ENCODE data around the gene CDK12. TPM values are rescaled to one million over a fixed set of nuclear protein-coding genes. Genes with fewer than 3 reads are reported as not detected.
"Not testable (repeated sequence)": the region's sequence is repeated elsewhere in the genome, so short reads cannot be mapped to it uniquely, and the experiment has no call there.

Gene CDK12
- total RNA-seq, 2 experiments from 2014 or later, result 77.5 TPM

- peaks cover 36% of the 10 kb centered on the region for H3K4me1 Mint-ChIP-seq (ENCODE audit: low read depth)
Observed at GRCh38 chr17:39462631-39463375, 1.5 kb downstream of the CDK12 start.

GRCh38 chr17:39464639-39465181 is 3.4 kb downstream of the CDK12 start:
- Mint-ChIP-seq H3K4me3 (peak overlapping the region; percentile 82), H3K36me3 (ENCODE audit: low read depth) (peaks cover 52% of the 10 kb centered on the region), H3K4me1 (ENCODE audit: low read depth) (peaks cover 38% of the 10 kb centered on the region)
- not testable (repeated sequence) for H3K27ac Mint-ChIP-seq; H3K9me3 Mint-ChIP-seq (ENCODE audit: insufficient read depth); H3K27me3 Mint-ChIP-seq (ENCODE audit: low read depth); DNase-seq; ATAC-seq
- POLR2A ChIA-PET, result interaction anchor here (6.0 kb wide), 1 partner anchor 14 kb away, joined by 134 read pairs; the partner anchor contains the start of gene MED1
- CTCF ChIA-PET, result interaction anchor here (0.8 to 0.9 kb wide), 2 partner anchors 17 to 258 kb away, joined by 3 to 4 read pairs; no protein-coding TSS in a partner anchor

More at GRCh38 chr17:39462631-39463375, 1.5 kb downstream of the CDK12 start:
- POLR2A ChIA-PET, result interaction anchor here (0.6 to 6.0 kb wide), 5 partner anchors 12 to 463 kb away, joined by 3 to 134 read pairs (median 3); partner anchors contain the start of genes FBXL20 and MED1
- Mint-ChIP-seq H3K36me3 (ENCODE audit: low read depth) (peaks cover 47% of the 10 kb centered on the region), H3K27me3 (ENCODE audit: low read depth) (no peaks in the 10 kb centered on the region), H3K9me3 (ENCODE audit: insufficient read depth) (no peaks in the 10 kb centered on the region), H3K27ac (peak overlapping the region; percentile 94), H3K4me3 (peak overlapping the region; percentile 82)
- DNase-seq (peak; percentile 28), ATAC-seq (no peak)
- CTCF ChIA-PET, result interaction anchor here (0.6 to 3.2 kb wide), 4 partner anchors 12 to 1068 kb away, joined by 3 to 25 read pairs (median 6); partner anchors contain the start of gene MED1

GRCh38 chr17:39468610-39469009 is 7.3 kb downstream of the CDK12 start:
- POLR2A ChIA-PET; H3K4me3 Mint-ChIP-seq; DNase-seq; ATAC-seq; H3K27ac Mint-ChIP-seq; H3K9me3 Mint-ChIP-seq (ENCODE audit: insufficient read depth); H3K27me3 Mint-ChIP-seq (ENCODE audit: low read depth): not testable (repeated sequence)
- Mint-ChIP-seq H3K4me1 (ENCODE audit: low read depth) (peaks cover 36% of the 10 kb centered on the region), H3K36me3 (ENCODE audit: low read depth) (peaks cover 49% of the 10 kb centered on the region)
- CTCF ChIA-PET, result interaction anchor here (1.6 kb wide), 1 partner anchor 10 kb away, joined by 3 read pairs; no protein-coding TSS in a partner anchor

GRCh38 chr17:39473310-39473709 is 12.0 kb downstream of the CDK12 start:
- CTCF ChIA-PET, result no interaction called here
- no peaks in the 10 kb centered on the region for H3K9me3 Mint-ChIP-seq (ENCODE audit: insufficient read depth)
- no peak overlapping the region for H3K4me3 Mint-ChIP-seq
- no peak overlapping the region for H3K27ac Mint-ChIP-seq
- POLR2A ChIA-PET, result interaction anchor here (1.4 kb wide), 1 partner anchor 12 kb away, joined by 5 read pairs; no protein-coding TSS in a partner anchor
- H3K27me3 Mint-ChIP-seq (ENCODE audit: low read depth), result no peaks in the 10 kb centered on the region
- DNase-seq (no peak), ATAC-seq (no peak)
- H3K36me3 Mint-ChIP-seq (ENCODE audit: low read depth), result peaks cover 32% of the 10 kb centered on the region
- H3K4me1 Mint-ChIP-seq (ENCODE audit: low read depth), result peaks cover 3% of the 10 kb centered on the region

GRCh38 chr17:39479631-39480030 is 18.3 kb downstream of the CDK12 start:
- H3K4me1 Mint-ChIP-seq (ENCODE audit: low read depth); H3K27ac Mint-ChIP-seq; CTCF ChIA-PET; DNase-seq; ATAC-seq; H3K27me3 Mint-ChIP-seq (ENCODE audit: low read depth); H3K4me3 Mint-ChIP-seq; H3K9me3 Mint-ChIP-seq (ENCODE audit: insufficient read depth): not testable (repeated sequence)
- H3K36me3 Mint-ChIP-seq (ENCODE audit: low read depth), result peaks cover 26% of the 10 kb centered on the region
- POLR2A ChIA-PET, result interaction anchor here (0.6 kb wide), 1 partner anchor 35 kb away, joined by 3 read pairs; no protein-coding TSS in a partner anchor

GRCh38 chr17:39483506-39483905 is 22.2 kb downstream of the CDK12 start:
- Mint-ChIP-seq H3K27me3 (ENCODE audit: low read depth) (no peaks in the 10 kb centered on the region), H3K27ac (peak overlapping the region; percentile 7), H3K4me3 (no peak overlapping the region), H3K4me1 (ENCODE audit: low read depth) (peaks cover 7% of the 10 kb centered on the region), H3K9me3 (ENCODE audit: insufficient read depth) (no peaks in the 10 kb centered on the region), H3K36me3 (ENCODE audit: low read depth) (peaks cover 22% of the 10 kb centered on the region)
- no peak for ATAC-seq
- CTCF ChIA-PET, result interaction anchor here (1.0 kb wide), 1 partner anchor 22 kb away, joined by 3 read pairs; the partner anchor contains the start of gene CDK12
- no peak for DNase-seq
- POLR2A ChIA-PET, result no interaction called here

GRCh38 chr17:39484178-39484577 is 22.9 kb downstream of the CDK12 start:
- H3K36me3 Mint-ChIP-seq (ENCODE audit: low read depth), result peaks cover 21% of the 10 kb centered on the region
- H3K27me3 Mint-ChIP-seq (ENCODE audit: low read depth), result no peaks in the 10 kb centered on the region
- H3K4me1 Mint-ChIP-seq (ENCODE audit: low read depth), result peaks cover 7% of the 10 kb centered on the region
- CTCF ChIA-PET, result interaction anchor here (1.0 kb wide), 1 partner anchor 23 kb away, joined by 3 read pairs; the partner anchor contains the start of gene CDK12
- no peak overlapping the region for H3K27ac Mint-ChIP-seq
- H3K9me3 Mint-ChIP-seq (ENCODE audit: insufficient read depth), result no peaks in the 10 kb centered on the region
- DNase-seq, result no peak
- POLR2A ChIA-PET, result no interaction called here
- H3K4me3 Mint-ChIP-seq, result no peak overlapping the region
- ATAC-seq, result no peak

- H3K36me3 Mint-ChIP-seq (ENCODE audit: low read depth), result peaks cover 19% of the 10 kb centered on the region
- no peak overlapping the region for H3K4me3 Mint-ChIP-seq
- DNase-seq (no peak), ATAC-seq (no peak)
- H3K27me3 Mint-ChIP-seq (ENCODE audit: low read depth), result no peaks in the 10 kb centered on the region
- ChIA-PET CTCF (interaction anchor here (0.6 kb wide), 1 partner anchor 215 kb away, joined by 3 read pairs; no protein-coding TSS in a partner anchor), POLR2A (interaction anchor here (0.6 to 1.0 kb wide), 2 partner anchors 24 to 25 kb away, joined by 3 to 4 read pairs; no protein-coding TSS in a partner anchor)
- no peaks in the 10 kb centered on the region for H3K9me3 Mint-ChIP-seq (ENCODE audit: insufficient read depth)
- H3K4me1 Mint-ChIP-seq (ENCODE audit: low read depth), result peaks cover 7% of the 10 kb centered on the region
- H3K27ac Mint-ChIP-seq, result no peak overlapping the region
Observed at GRCh38 chr17:39485555-39485954, 24.3 kb downstream of the CDK12 start.

GRCh38 chr17:39486242-39486641 is 25.0 kb downstream of the CDK12 start:
- ChIA-PET POLR2A (no interaction called here), CTCF (no interaction called here)
- ATAC-seq (no peak), DNase-seq (no peak)
- no peaks in the 10 kb centered on the region for H3K27me3 Mint-ChIP-seq (ENCODE audit: low read depth)
- no peak overlapping the region for H3K27ac Mint-ChIP-seq
- peaks cover 7% of the 10 kb centered on the region for H3K4me1 Mint-ChIP-seq (ENCODE audit: low read depth)
- H3K4me3 Mint-ChIP-seq, result no peak overlapping the region
- H3K36me3 Mint-ChIP-seq (ENCODE audit: low read depth), result peaks cover 18% of the 10 kb centered on the region
- H3K9me3 Mint-ChIP-seq (ENCODE audit: insufficient read depth), result no peaks in the 10 kb centered on the region

GRCh38 chr17:39487490-39487889 is 26.2 kb downstream of the CDK12 start:
- H3K9me3 Mint-ChIP-seq (ENCODE audit: insufficient read depth); ATAC-seq; POLR2A ChIA-PET; CTCF ChIA-PET; H3K27me3 Mint-ChIP-seq (ENCODE audit: low read depth); DNase-seq; H3K4me1 Mint-ChIP-seq (ENCODE audit: low read depth); H3K4me3 Mint-ChIP-seq: not testable (repeated sequence)
- H3K36me3 Mint-ChIP-seq (ENCODE audit: low read depth), result peaks cover 19% of the 10 kb centered on the region
- peak overlapping the region; percentile 31 for H3K27ac Mint-ChIP-seq

- Mint-ChIP-seq H3K4me3 (no peak overlapping the region), H3K4me1 (ENCODE audit: low read depth) (peaks cover 7% of the 10 kb centered on the region), H3K36me3 (ENCODE audit: low read depth) (peaks cover 23% of the 10 kb centered on the region), H3K9me3 (ENCODE audit: insufficient read depth) (no peaks in the 10 kb centered on the region), H3K27me3 (ENCODE audit: low read depth) (no peaks in the 10 kb centered on the region), H3K27ac (no peak overlapping the region)
- DNase-seq (no peak), ATAC-seq (no peak)
- POLR2A ChIA-PET, result no interaction called here
- CTCF ChIA-PET, result interaction anchor here (0.6 kb wide), 1 partner anchor 88 kb away, joined by 4 read pairs; no protein-coding TSS in a partner anchor
Observed at GRCh38 chr17:39487946-39488345, 26.7 kb downstream of the CDK12 start.

GRCh38 chr17:39496921-39497320 is 35.6 kb downstream of the CDK12 start:
- H3K4me3 Mint-ChIP-seq; H3K27me3 Mint-ChIP-seq (ENCODE audit: low read depth); H3K27ac Mint-ChIP-seq; H3K4me1 Mint-ChIP-seq (ENCODE audit: low read depth); CTCF ChIA-PET; H3K9me3 Mint-ChIP-seq (ENCODE audit: insufficient read depth); ATAC-seq; DNase-seq: not testable (repeated sequence)
- peaks cover 41% of the 10 kb centered on the region for H3K36me3 Mint-ChIP-seq (ENCODE audit: low read depth)
- POLR2A ChIA-PET, result interaction anchor here (0.6 kb wide), 1 partner anchor 45 kb away, joined by 11 read pairs; no protein-coding TSS in a partner anchor

Data from activated CD8-positive, alpha-beta T cell treated with anti-CD3 and anti-CD28 coated beads, Interleukin-2, amount 10 ng/mL, durations not matched to agents 7 days and 5 days (primary cell).